ENCODE results near the gene MISP3. TPM values are rescaled to one million over a fixed set of nuclear protein-coding genes. Genes with fewer than 3 reads are reported as not detected.

The MISP3 gene
- total RNA-seq, 1 donor from 2014 or later, result not detected

GRCh38 chr19:14089412-14089661 lies 16.8 kb downstream of the MISP3 start:
- Histone ChIP-seq H3K9me3 (ENCODE audit: control insufficient read depth in 3 of 3, low read length in 3 of 3) (peaks cover 0 to 8% (median 4%) of the 10 kb centered on the region in 3 donors), H3K36me3 (ENCODE audit: control insufficient read depth in 3 of 3, insufficient read depth in 3 of 3, low read length in 3 of 3) (peaks cover 10 to 23% (median 12%) of the 10 kb centered on the region in 3 donors), H3K9ac (ENCODE audit: low read depth in 1 of 3, low read length in 3 of 3) (peak overlapping the region in 2 of 3 donors; percentile 14 to 69), H3K4me3 (ENCODE audit: low read length in 3 of 3) (peak overlapping the region in 2 of 3 donors; percentile 52 to 57), H3K27me3 (ENCODE audit: control insufficient read depth in 3 of 3, insufficient read depth in 3 of 3, low read length in 3 of 3) (no peaks in the 10 kb centered on the region), H3K27ac (ENCODE audit: low read depth, low read length) (peak overlapping the region; percentile 19), H3K4me1 (ENCODE audit: control insufficient read depth in 3 of 3, insufficient read depth in 3 of 3, low read length in 3 of 3) (peaks cover 3 to 8% (median 7%) of the 10 kb centered on the region in 3 donors)

- Histone ChIP-seq H3K9me3 (ENCODE audit: control insufficient read depth in 3 of 3, low read length in 3 of 3) (peaks cover 0 to 8% (median 4%) of the 10 kb centered on the region in 3 donors), H3K36me3 (ENCODE audit: control insufficient read depth in 3 of 3, insufficient read depth in 3 of 3, low read length in 3 of 3) (peaks cover 12 to 27% (median 14%) of the 10 kb centered on the region in 3 donors), H3K27me3 (ENCODE audit: control insufficient read depth in 3 of 3, insufficient read depth in 3 of 3, low read length in 3 of 3) (no peaks in the 10 kb centered on the region), H3K4me1 (ENCODE audit: control insufficient read depth in 3 of 3, insufficient read depth in 3 of 3, low read length in 3 of 3) (peaks cover 3 to 8% (median 7%) of the 10 kb centered on the region in 3 donors), H3K4me3 (ENCODE audit: low read length in 3 of 3) (peak overlapping the region in 2 of 3 donors; percentile 68), H3K9ac (ENCODE audit: low read depth in 1 of 3, low read length in 3 of 3) (peak overlapping the region in 2 of 3 donors; percentile 14 to 69), H3K27ac (ENCODE audit: low read depth, low read length) (peak overlapping the region; percentile 19)
Measured at GRCh38 chr19:14089662-14090508, 17.3 kb downstream of the MISP3 start.

GRCh38 chr19:14090509-14091080 lies 18.0 kb downstream of the MISP3 start, which contains the start of gene SAMD1:
Gene SAMD1 (minus strand): TSS chr19:14090751.
- H3K9me3 ChIP-seq (ENCODE audit: control insufficient read depth in 3 of 3, low read length in 3 of 3), result peaks cover 0 to 8% (median 4%) of the 10 kb centered on the region in 3 donors
- H3K4me1 ChIP-seq (ENCODE audit: control insufficient read depth in 3 of 3, insufficient read depth in 3 of 3, low read length in 3 of 3), result peaks cover 3 to 8% (median 7%) of the 10 kb centered on the region in 3 donors
- peak within 1 kb of the TSS; percentile 83 to 87 (median 86) for H3K4me3 ChIP-seq (ENCODE audit: low read length in 3 of 3)
- H3K9ac ChIP-seq (ENCODE audit: low read depth in 1 of 3, low read length in 3 of 3), result peak within 1 kb of the TSS; percentile 69 to 89 (median 87)
- peaks cover 12 to 27% (median 14%) of the 10 kb centered on the region in 3 donors for H3K36me3 ChIP-seq (ENCODE audit: control insufficient read depth in 3 of 3, insufficient read depth in 3 of 3, low read length in 3 of 3)
- H3K27me3 ChIP-seq (ENCODE audit: control insufficient read depth in 3 of 3, insufficient read depth in 3 of 3, low read length in 3 of 3), result no peaks in the 10 kb centered on the region
- H3K27ac ChIP-seq (ENCODE audit: low read depth, low read length), result peak within 1 kb of the TSS; percentile 93

GRCh38 chr19:14091081-14091812 lies 18.7 kb downstream of the MISP3 start:
- peak overlapping the region; percentile 83 to 87 (median 86) for H3K4me3 ChIP-seq (ENCODE audit: low read length in 3 of 3)
- no peaks in the 10 kb centered on the region for H3K27me3 ChIP-seq (ENCODE audit: control insufficient read depth in 3 of 3, insufficient read depth in 3 of 3, low read length in 3 of 3)
- H3K27ac ChIP-seq (ENCODE audit: low read depth, low read length), result peak overlapping the region; percentile 93
- H3K36me3 ChIP-seq (ENCODE audit: control insufficient read depth in 3 of 3, insufficient read depth in 3 of 3, low read length in 3 of 3), result peaks cover 12 to 27% (median 14%) of the 10 kb centered on the region in 3 donors
- peak overlapping the region; percentile 69 to 89 (median 87) for H3K9ac ChIP-seq (ENCODE audit: low read depth in 1 of 3, low read length in 3 of 3)
- peaks cover 0 to 8% (median 4%) of the 10 kb centered on the region in 3 donors for H3K9me3 ChIP-seq (ENCODE audit: control insufficient read depth in 3 of 3, low read length in 3 of 3)
- peaks cover 3 to 8% (median 7%) of the 10 kb centered on the region in 3 donors for H3K4me1 ChIP-seq (ENCODE audit: control insufficient read depth in 3 of 3, insufficient read depth in 3 of 3, low read length in 3 of 3)

GRCh38 chr19:14091813-14092462 lies 19.4 kb downstream of the MISP3 start:
- peak overlapping the region in 2 of 3 donors; percentile 69 to 87 for H3K9ac ChIP-seq (ENCODE audit: low read depth in 1 of 3, low read length in 3 of 3)
- H3K4me3 ChIP-seq (ENCODE audit: low read length in 3 of 3), result peak overlapping the region in 2 of 3 donors; percentile 86 to 87
- H3K9me3 ChIP-seq (ENCODE audit: control insufficient read depth in 3 of 3, low read length in 3 of 3), result peaks cover 0 to 8% (median 4%) of the 10 kb centered on the region in 3 donors
- H3K27me3 ChIP-seq (ENCODE audit: control insufficient read depth in 3 of 3, insufficient read depth in 3 of 3, low read length in 3 of 3), result no peaks in the 10 kb centered on the region
- H3K4me1 ChIP-seq (ENCODE audit: control insufficient read depth in 3 of 3, insufficient read depth in 3 of 3, low read length in 3 of 3), result peaks cover 3 to 8% (median 7%) of the 10 kb centered on the region in 3 donors
- peak overlapping the region; percentile 93 for H3K27ac ChIP-seq (ENCODE audit: low read depth, low read length)
- H3K36me3 ChIP-seq (ENCODE audit: control insufficient read depth in 3 of 3, insufficient read depth in 3 of 3, low read length in 3 of 3), result peaks cover 19 to 31% (median 21%) of the 10 kb centered on the region in 3 donors

GRCh38 chr19:14093117-14093823 lies 20.7 kb downstream of the MISP3 start:
- no peak overlapping the region for H3K4me3 ChIP-seq (ENCODE audit: low read length in 3 of 3)
- H3K4me1 ChIP-seq (ENCODE audit: control insufficient read depth in 3 of 3, insufficient read depth in 3 of 3, low read length in 3 of 3), result peaks cover 3 to 8% (median 7%) of the 10 kb centered on the region in 3 donors
- no peak overlapping the region for H3K9ac ChIP-seq (ENCODE audit: low read depth in 1 of 3, low read length in 3 of 3)
- peaks cover 0 to 8% (median 4%) of the 10 kb centered on the region in 3 donors for H3K9me3 ChIP-seq (ENCODE audit: control insufficient read depth in 3 of 3, low read length in 3 of 3)
- H3K36me3 ChIP-seq (ENCODE audit: control insufficient read depth in 3 of 3, insufficient read depth in 3 of 3, low read length in 3 of 3), result peaks cover 29 to 37% (median 32%) of the 10 kb centered on the region in 3 donors
- no peaks in the 10 kb centered on the region for H3K27me3 ChIP-seq (ENCODE audit: control insufficient read depth in 3 of 3, insufficient read depth in 3 of 3, low read length in 3 of 3)
- H3K27ac ChIP-seq (ENCODE audit: low read depth, low read length), result no peak overlapping the region

GRCh38 chr19:14094854-14095253 lies 22.3 kb downstream of the MISP3 start:
- Histone ChIP-seq H3K9me3 (ENCODE audit: control insufficient read depth in 3 of 3, low read length in 3 of 3) (peaks cover 0 to 8% (median 4%) of the 10 kb centered on the region in 3 donors), H3K36me3 (ENCODE audit: control insufficient read depth in 3 of 3, insufficient read depth in 3 of 3, low read length in 3 of 3) (peaks cover 24 to 32% (median 27%) of the 10 kb centered on the region in 3 donors), H3K27me3 (ENCODE audit: control insufficient read depth in 3 of 3, insufficient read depth in 3 of 3, low read length in 3 of 3) (no peaks in the 10 kb centered on the region), H3K4me3 (ENCODE audit: low read length in 3 of 3) (no peak overlapping the region), H3K4me1 (ENCODE audit: control insufficient read depth in 3 of 3, insufficient read depth in 3 of 3, low read length in 3 of 3) (peaks cover 3 to 4% (median 3%) of the 10 kb centered on the region in 3 donors), H3K27ac (ENCODE audit: low read depth, low read length) (no peak overlapping the region), H3K9ac (ENCODE audit: low read depth in 1 of 3, low read length in 3 of 3) (no peak overlapping the region)

GRCh38 chr19:14096272-14096992 lies 23.8 kb downstream of the MISP3 start:
- Histone ChIP-seq H3K4me1 (ENCODE audit: control insufficient read depth in 3 of 3, insufficient read depth in 3 of 3, low read length in 3 of 3) (peaks cover under 1 to 3% (median 1%) of the 10 kb centered on the region in 3 donors), H3K27me3 (ENCODE audit: control insufficient read depth in 3 of 3, insufficient read depth in 3 of 3, low read length in 3 of 3) (no peaks in the 10 kb centered on the region), H3K27ac (ENCODE audit: low read depth, low read length) (no peak overlapping the region), H3K4me3 (ENCODE audit: low read length in 3 of 3) (no peak overlapping the region), H3K36me3 (ENCODE audit: control insufficient read depth in 3 of 3, insufficient read depth in 3 of 3, low read length in 3 of 3) (peaks cover 34 to 41% (median 35%) of the 10 kb centered on the region in 3 donors), H3K9ac (ENCODE audit: low read depth in 1 of 3, low read length in 3 of 3) (no peak overlapping the region), H3K9me3 (ENCODE audit: control insufficient read depth in 3 of 3, low read length in 3 of 3) (peaks cover 0 to 8% (median 4%) of the 10 kb centered on the region in 3 donors)

Data from skeletal muscle tissue (tissue), 4 donors.